CD14-positive monocyte (primary cell): Measurements from ENCODE around the gene TMEM132A. TPM values are rescaled to one million over a fixed set of nuclear protein-coding genes. Genes with fewer than 3 reads are reported as not detected.

Experiments
- DNase-seq, 3 donors: peaks; one replicate each; pipeline ENCODE4 v3.0.0-alpha.2; 2011 to 2022
- H2AFZ ChIP-seq: 2 replicates; pipeline ENCODE4 v1.6.0; 2012; ENCODE audit warnings: mild to moderate bottlenecking, low read depth, low read length, inconsistent platforms; ENCODE audit not compliant: insufficient read depth, poor library complexity, severe bottlenecking
- H3K27ac ChIP-seq, 2 donors: 1 replicate in 1 of 2; 2 replicates in 1 of 2; pipeline ENCODE4 v1.5.1; 2012 to 2013; ENCODE audit warnings: low read length in 2 of 2, control low read depth in 1 of 2, inconsistent platforms in 1 of 2, low read depth in 1 of 2, mild to moderate bottlenecking in 1 of 2
- H3K27me3 ChIP-seq, 2 donors: one replicate each; pipeline versions ENCODE4 v1.6.0 to v1.6.1; 2011 to 2013; ENCODE audit warnings: low read length in 2 of 2; ENCODE audit not compliant: control insufficient read depth in 2 of 2, insufficient read depth in 2 of 2
- H3K36me3 ChIP-seq, 2 donors: replicated peaks in 1 of 2; 1 replicate in 1 of 2; 2 replicates in 1 of 2; pipeline versions ENCODE4 v1.5.1 to v1.6.1; 2012 to 2013; ENCODE audit warnings: low read length in 2 of 2, control low read depth in 1 of 2, inconsistent platforms in 1 of 2, mild to moderate bottlenecking in 1 of 2; ENCODE audit not compliant: insufficient read depth in 2 of 2, control insufficient read depth in 1 of 2
- H3K4me1 ChIP-seq, 2 donors: 1 replicate in 1 of 2; 2 replicates in 1 of 2; pipeline versions ENCODE4 v1.5.1 to v1.6.1; 2012 to 2013; ENCODE audit warnings: low read length in 2 of 2, control low read depth in 1 of 2, inconsistent platforms in 1 of 2, mild to moderate bottlenecking in 1 of 2, moderate library complexity in 1 of 2; ENCODE audit not compliant: insufficient read depth in 2 of 2, control insufficient read depth in 1 of 2
- H3K4me2 ChIP-seq: replicated peaks from 2 replicates; pipeline ENCODE3; 2012; ENCODE audit warnings: low read length, moderate library complexity, mild to moderate bottlenecking; ENCODE audit not compliant: poor library complexity, severe bottlenecking; ENCODE audit errors: extremely low read depth
- H3K4me3 ChIP-seq, 3 experiments: fragments of 200-600 bp in 1 of 3; sonication (generic) in 1 of 3; replicated peaks in 1 of 3; 1 replicate in 2 of 3; 2 replicates in 1 of 3; pipeline ENCODE4 v1.5.1; 2011 to 2013; ENCODE audit warnings: low read length in 3 of 3, mild to moderate bottlenecking in 3 of 3, control low read depth in 2 of 3, low read depth in 2 of 3, inconsistent platforms in 1 of 3, moderate library complexity in 1 of 3
- H3K79me2 ChIP-seq: 2 replicates; pipeline ENCODE4 v1.6.0; 2012; ENCODE audit warnings: mild to moderate bottlenecking, control low read depth, inconsistent platforms, low read length, moderate library complexity; ENCODE audit not compliant: insufficient read depth
- H3K9ac ChIP-seq: 2 replicates; pipeline ENCODE4 v1.6.0; 2017; ENCODE audit warnings: low read length, mild to moderate bottlenecking; ENCODE audit not compliant: insufficient read depth, poor library complexity, severe bottlenecking
- H3K9me3 ChIP-seq, 2 donors: replicated peaks in 1 of 2; 1 replicate in 1 of 2; 2 replicates in 1 of 2; pipeline versions ENCODE4 v1.5.1 to v1.6.1; 2012 to 2013; ENCODE audit warnings: low read length in 2 of 2, control low read depth in 1 of 2; ENCODE audit not compliant: control insufficient read depth in 1 of 2, insufficient read depth in 1 of 2
- H4K20me1 ChIP-seq: 2 replicates; pipeline ENCODE4 v1.6.0; 2012; ENCODE audit warnings: mild to moderate bottlenecking, low read length, control low read depth, moderate library complexity; ENCODE audit not compliant: insufficient read depth
- H3K27ac Mint-ChIP-seq, 7 donors: one replicate each; pipeline ENCODE4 v1.8.0; 2020; ENCODE audit warnings: mild to moderate bottlenecking in 7 of 7, mixed read lengths in 7 of 7, moderate library complexity in 6 of 7, inconsistent platforms in 2 of 7
- H3K27me3 Mint-ChIP-seq, 3 donors: one replicate each; pipeline ENCODE4 v1.8.0; 2021 to 2022; ENCODE audit warnings: low read depth in 3 of 3, mild to moderate bottlenecking in 3 of 3, mixed read lengths in 3 of 3, moderate library complexity in 3 of 3, inconsistent platforms in 1 of 3
- H3K36me3 Mint-ChIP-seq, 2 donors: one replicate each; pipeline ENCODE4 v1.8.0; 2020; ENCODE audit warnings: mixed read lengths in 2 of 2, inconsistent platforms in 1 of 2, mild to moderate bottlenecking in 1 of 2
- H3K4me1 Mint-ChIP-seq: one replicate; pipeline ENCODE4 v1.8.0; 2020; ENCODE audit warnings: mild to moderate bottlenecking, mixed read lengths
- H3K4me3 Mint-ChIP-seq, 2 donors: one replicate each; pipeline ENCODE4 v1.8.0; 2020; ENCODE audit warnings: mild to moderate bottlenecking in 2 of 2, mixed read lengths in 2 of 2, moderate library complexity in 1 of 2
- H3K9me3 Mint-ChIP-seq, 7 donors: one replicate each; pipeline ENCODE4 v1.8.0; 2020 to 2022; ENCODE audit warnings: mixed read lengths in 7 of 7, mild to moderate bottlenecking in 6 of 7, moderate library complexity in 6 of 7, inconsistent platforms in 2 of 7
- CTCF ChIP-seq: fragments of 200-600 bp; IDR thresholded peaks from one replicate; pipeline ENCODE4 v1.8.0; 2022; ENCODE audit warnings: antibody characterized with exemption, mild to moderate bottlenecking
- WGBS: methylation state at CpG from one replicate; pipeline ENCODE4 v1.1.5; 2013; ENCODE audit warnings: missing lambda C conversion rate; ENCODE audit not compliant: insufficient coverage; 5-methylcytosine and 5-hydroxymethylcytosine counted together
- intact Hi-C, 2 donors: fragments of 100-400 bp; cut with micrococcal nuclease; formaldehyde crosslinking; loops; one replicate each; pipeline versions ENCODE4 v1.15.0 to v1.15.1; 2023
- polyA plus RNA-seq, 3 donors: library from polyadenylated mRNA; depleted of rRNA in 1 of 3; unstranded in 2 of 3; stranded (reverse) in 1 of 3; fragments of 300-500 nt in 2 of 3; fragments of >200 nt in 1 of 3; fragmentation: Illumina TruSeq in 2 of 3; gene quantifications; 1 replicate in 2 of 3; 2 replicates in 1 of 3; pipeline ENCODE4 v1.2.3, GENCODE V29; 2012 to 2021

The TMEM132A gene
- polyA plus RNA-seq, 3 donors, result 0.01 to 0.31 (median 0.21) TPM

- Histone ChIP-seq H3K79me2 (peaks cover 2% of the 10 kb centered on the region), H3K27ac (no peak overlapping the region), H2AFZ (no peak overlapping the region), H3K36me3 (peaks cover 82 to 97% of the 10 kb centered on the region in 2 donors), H3K9ac (no peak overlapping the region), H4K20me1 (no peaks in the 10 kb centered on the region), H3K27me3 (no peaks in the 10 kb centered on the region), H3K4me3 (no peak overlapping the region), H3K9me3 (no peaks in the 10 kb centered on the region), H3K4me1 (no peaks in the 10 kb centered on the region), H3K4me2 (no peak overlapping the region)
- H3K4me3 Mint-ChIP-seq, result no peak overlapping the region
- no peak for TF ChIP-seq CTCF
- H3K9me3 Mint-ChIP-seq, result peaks cover 0 to 2% (median 0%) of the 10 kb centered on the region in 7 donors
- H3K4me1 Mint-ChIP-seq, result peaks cover 7% of the 10 kb centered on the region
- DNase-seq, result no peak
- whole genome bisulfite sequencing, result 100% methylated on average over 1 of the region's 4 CpGs
- intact Hi-C loops, result no loop called here
- H3K27ac Mint-ChIP-seq, result peak overlapping the region in 1 of 7 donors; percentile 74
- H3K36me3 Mint-ChIP-seq, result peaks cover 91 to 93% of the 10 kb centered on the region in 2 donors
- H3K27me3 Mint-ChIP-seq, result no peaks in the 10 kb centered on the region
Observed at GRCh38 chr11:60897496-60897895, 26.8 kb upstream of the TMEM132A start.

- Mint-ChIP-seq H3K27ac (peak overlapping the region in 6 of 7 donors; percentile 45 to 88 (median 74)), H3K36me3 (peaks cover 87 to 90% of the 10 kb centered on the region in 2 donors), H3K9me3 (no peaks in the 10 kb centered on the region), H3K27me3 (peaks cover 0 to 1% (median 0%) of the 10 kb centered on the region in 3 donors), H3K4me1 (peaks cover 11% of the 10 kb centered on the region), H3K4me3 (no peak overlapping the region)
- peaks cover 11% of the 10 kb centered on the region for H4K20me1 ChIP-seq
- H3K79me2 ChIP-seq, result peaks cover 20% of the 10 kb centered on the region
- no peaks in the 10 kb centered on the region for H3K9me3 ChIP-seq
- WGBS, result 73% methylated on average over 8 of the region's 12 CpGs
- H3K36me3 ChIP-seq, result peaks cover 84 to 97% of the 10 kb centered on the region in 2 donors
- no peak overlapping the region for H3K9ac ChIP-seq
- no peaks in the 10 kb centered on the region for H3K27me3 ChIP-seq
- DNase-seq, result peak; percentile 54 to 80 (median 68)
- H3K27ac ChIP-seq, result peak overlapping the region in 1 of 2 donors; percentile 69
- TF ChIP-seq CTCF, result peak; percentile 99
- no peak overlapping the region for H3K4me3 ChIP-seq
- H3K4me2 ChIP-seq, result no peak overlapping the region
- intact Hi-C loops, result no loop called here
- H2AFZ ChIP-seq, result no peak overlapping the region
- H3K4me1 ChIP-seq, result peaks cover 0 to under 1% of the 10 kb centered on the region in 2 donors
Observed at GRCh38 chr11:60899046-60899936, 25.0 kb upstream of the TMEM132A start.
